Measurements from ENCODE around the gene BMP15. TPM values are rescaled to one million over a fixed set of nuclear protein-coding genes. Genes with fewer than 3 reads are reported as not detected.

The BMP15 gene
- total RNA-seq = not detected

DNA sequence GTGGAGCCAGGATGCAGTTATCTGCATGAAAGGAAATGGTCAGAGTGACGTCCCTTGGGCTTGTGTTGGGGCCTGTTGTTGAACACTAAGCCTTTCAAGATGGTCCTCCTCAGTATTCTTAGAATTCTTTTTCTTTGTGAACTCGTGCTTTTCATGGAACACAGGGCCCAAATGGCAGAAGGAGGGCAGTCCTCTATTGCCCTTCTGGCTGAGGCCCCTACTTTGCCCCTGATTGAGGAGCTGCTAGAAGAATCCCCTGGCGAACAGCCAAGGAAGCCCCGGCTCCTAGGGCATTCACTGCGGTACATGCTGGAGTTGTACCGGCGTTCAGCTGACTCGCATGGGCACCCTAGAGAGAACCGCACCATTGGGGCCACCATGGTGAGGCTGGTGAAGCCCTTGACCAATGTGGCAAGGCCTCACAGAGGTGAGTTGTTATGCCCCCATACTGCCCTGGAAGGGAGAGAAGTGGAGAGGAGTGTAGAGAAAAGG, at the start of gene BMP15:
Gene BMP15 (plus strand): TSS at position 51 of the 492 bp plus-strand sequence. CDS start 49 bp downstream, at position 100.
- Histone ChIP-seq H3K4me3 (ENCODE audit: low read length in 3 of 3) (no peak within 1 kb of the TSS), H3K4me1 (ENCODE audit: control insufficient read depth in 3 of 3, insufficient read depth in 3 of 3, low read length in 3 of 3) (no peaks in the 10 kb centered on the region), H3K36me3 (ENCODE audit: control insufficient read depth in 3 of 3, insufficient read depth in 3 of 3, low read length in 3 of 3) (no peaks in the 10 kb centered on the region), H3K27ac (ENCODE audit: low read depth, low read length) (no peak within 1 kb of the TSS), H3K9me3 (ENCODE audit: control insufficient read depth in 3 of 3, low read length in 3 of 3) (no peaks in the 10 kb centered on the region), H3K9ac (ENCODE audit: low read depth in 1 of 3, low read length in 3 of 3) (no peak within 1 kb of the TSS), H3K27me3 (ENCODE audit: control insufficient read depth in 3 of 3, insufficient read depth in 3 of 3, low read length in 3 of 3) (no peaks in the 10 kb centered on the region)

DNA sequence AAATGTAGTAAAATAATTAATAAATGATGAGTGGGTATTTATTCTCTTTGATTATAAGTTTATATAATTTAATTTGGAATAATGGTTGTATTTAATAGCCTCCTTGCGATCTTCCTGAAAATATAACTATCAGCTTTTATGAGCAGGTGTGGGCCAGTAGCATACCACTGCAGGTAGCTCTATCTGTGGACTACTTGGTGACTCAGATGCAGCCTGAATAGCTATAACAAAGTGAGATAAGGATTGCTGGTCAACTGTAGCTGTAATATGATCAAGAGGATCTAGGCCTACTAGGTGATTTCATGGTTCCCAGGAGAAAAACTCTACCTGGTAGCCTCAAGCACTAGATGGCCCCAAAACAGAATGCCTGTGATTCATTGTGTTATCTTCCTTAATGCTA, 47.1 kb upstream of the BMP15 start:
- no peak overlapping the region for H3K4me3 ChIP-seq (ENCODE audit: low read length in 3 of 3)
- H3K27me3 ChIP-seq (ENCODE audit: control insufficient read depth in 3 of 3, insufficient read depth in 3 of 3, low read length in 3 of 3) = peaks cover 0 to 5% (median 0%) of the 10 kb centered on the region in 3 donors
- no peak overlapping the region for H3K27ac ChIP-seq (ENCODE audit: low read depth, low read length)
- H3K36me3 ChIP-seq (ENCODE audit: control insufficient read depth in 3 of 3, insufficient read depth in 3 of 3, low read length in 3 of 3) = no peaks in the 10 kb centered on the region
- H3K4me1 ChIP-seq (ENCODE audit: control insufficient read depth in 3 of 3, insufficient read depth in 3 of 3, low read length in 3 of 3) = no peaks in the 10 kb centered on the region
- no peak overlapping the region for H3K9ac ChIP-seq (ENCODE audit: low read depth in 1 of 3, low read length in 3 of 3)
- H3K9me3 ChIP-seq (ENCODE audit: control insufficient read depth in 3 of 3, low read length in 3 of 3) = no peaks in the 10 kb centered on the region

DNA sequence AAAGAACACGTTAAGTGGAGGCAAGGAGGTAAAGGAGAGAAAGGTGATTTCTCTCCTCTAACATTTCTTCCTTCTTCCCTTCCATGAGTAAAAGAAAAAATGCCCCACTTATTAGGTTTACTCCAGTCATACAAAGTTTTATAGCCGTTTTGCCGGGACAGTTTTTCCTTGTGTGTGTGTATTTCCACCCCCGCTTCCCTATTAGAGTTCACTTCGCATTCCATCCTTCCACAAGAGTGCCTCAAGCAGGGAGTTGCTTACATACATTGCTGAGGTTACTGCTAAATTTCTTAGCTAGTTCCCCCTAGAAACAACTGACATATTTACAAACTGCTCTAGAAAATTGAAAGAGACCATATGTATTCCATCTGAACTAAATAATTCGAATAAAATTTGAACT, 45.2 kb upstream of the BMP15 start:
- Histone ChIP-seq H3K9me3 (ENCODE audit: control insufficient read depth in 3 of 3, low read length in 3 of 3) (no peaks in the 10 kb centered on the region), H3K27me3 (ENCODE audit: control insufficient read depth in 3 of 3, insufficient read depth in 3 of 3, low read length in 3 of 3) (peaks cover 0 to 5% (median 0%) of the 10 kb centered on the region in 3 donors), H3K27ac (ENCODE audit: low read depth, low read length) (no peak overlapping the region), H3K9ac (ENCODE audit: low read depth in 1 of 3, low read length in 3 of 3) (no peak overlapping the region), H3K36me3 (ENCODE audit: control insufficient read depth in 3 of 3, insufficient read depth in 3 of 3, low read length in 3 of 3) (no peaks in the 10 kb centered on the region), H3K4me3 (ENCODE audit: low read length in 3 of 3) (no peak overlapping the region), H3K4me1 (ENCODE audit: control insufficient read depth in 3 of 3, insufficient read depth in 3 of 3, low read length in 3 of 3) (no peaks in the 10 kb centered on the region)

DNA sequence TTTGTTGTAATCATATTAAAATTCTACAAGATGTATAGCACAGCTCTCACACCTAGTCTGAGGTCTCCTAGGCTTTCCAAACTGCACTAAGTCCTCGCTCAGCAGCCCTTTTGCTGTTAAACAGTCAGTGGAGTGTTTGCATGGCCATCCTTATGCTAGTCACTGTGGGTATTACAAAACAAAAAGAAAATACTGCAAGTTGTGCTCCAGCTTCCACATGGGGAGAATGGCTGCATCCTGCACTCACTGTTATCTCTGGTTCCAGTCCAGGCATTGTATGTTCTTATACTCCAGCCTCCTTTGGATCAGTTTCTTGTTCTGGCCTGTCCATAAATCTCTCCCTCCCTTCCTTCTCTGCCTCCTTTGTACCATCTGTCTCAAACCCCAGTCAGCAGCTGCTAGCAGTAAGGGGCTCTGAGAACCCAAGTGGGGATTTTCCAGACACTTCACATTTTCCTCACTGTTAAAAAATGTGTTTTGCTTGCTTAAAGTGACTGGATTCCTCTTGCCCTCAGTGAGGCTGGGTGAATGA, 38.5 kb upstream of the BMP15 start:
- no peaks in the 10 kb centered on the region for H3K36me3 ChIP-seq (ENCODE audit: control insufficient read depth in 3 of 3, insufficient read depth in 3 of 3, low read length in 3 of 3)
- H3K27ac ChIP-seq (ENCODE audit: low read depth, low read length) = no peak overlapping the region
- no peaks in the 10 kb centered on the region for H3K4me1 ChIP-seq (ENCODE audit: control insufficient read depth in 3 of 3, insufficient read depth in 3 of 3, low read length in 3 of 3)

DNA sequence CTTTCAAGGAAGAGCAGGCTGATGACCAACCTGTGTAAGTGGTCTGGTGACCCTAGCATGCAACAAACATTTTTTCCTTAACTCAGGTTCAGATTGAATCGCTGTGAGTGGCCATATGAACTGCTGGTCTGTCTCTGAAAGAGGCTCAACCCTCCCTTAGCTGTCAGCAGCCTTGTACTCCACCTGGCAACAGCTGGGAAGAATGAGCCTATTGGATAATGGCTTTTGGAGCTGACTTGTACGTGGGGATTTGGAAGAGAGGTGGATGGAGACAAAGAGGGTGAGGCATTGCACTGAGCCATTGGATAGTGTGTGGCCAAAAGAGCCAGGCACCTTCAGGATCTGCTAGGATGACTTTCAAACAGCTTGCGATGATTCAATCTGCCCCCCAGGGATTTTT, 35.7 kb upstream of the BMP15 start:
- H3K27me3 ChIP-seq (ENCODE audit: control insufficient read depth in 3 of 3, insufficient read depth in 3 of 3, low read length in 3 of 3) = peaks cover 0 to 4% (median 0%) of the 10 kb centered on the region in 3 donors
- no peak overlapping the region for H3K9ac ChIP-seq (ENCODE audit: low read depth in 1 of 3, low read length in 3 of 3)
- no peaks in the 10 kb centered on the region for H3K4me1 ChIP-seq (ENCODE audit: control insufficient read depth in 3 of 3, insufficient read depth in 3 of 3, low read length in 3 of 3)
- no peak overlapping the region for H3K4me3 ChIP-seq (ENCODE audit: low read length in 3 of 3)
- H3K27ac ChIP-seq (ENCODE audit: low read depth, low read length) = no peak overlapping the region
- no peaks in the 10 kb centered on the region for H3K9me3 ChIP-seq (ENCODE audit: control insufficient read depth in 3 of 3, low read length in 3 of 3)
- no peaks in the 10 kb centered on the region for H3K36me3 ChIP-seq (ENCODE audit: control insufficient read depth in 3 of 3, insufficient read depth in 3 of 3, low read length in 3 of 3)

More for the DNA sequence above, 38.5 kb upstream of the BMP15 start:
- Histone ChIP-seq H3K4me3 (ENCODE audit: low read length in 3 of 3) (no peak overlapping the region), H3K9ac (ENCODE audit: low read depth in 1 of 3, low read length in 3 of 3) (no peak overlapping the region), H3K9me3 (ENCODE audit: control insufficient read depth in 3 of 3, low read length in 3 of 3) (no peaks in the 10 kb centered on the region), H3K27me3 (ENCODE audit: control insufficient read depth in 3 of 3, insufficient read depth in 3 of 3, low read length in 3 of 3) (peaks cover 0 to 4% (median 0%) of the 10 kb centered on the region in 3 donors)

DNA sequence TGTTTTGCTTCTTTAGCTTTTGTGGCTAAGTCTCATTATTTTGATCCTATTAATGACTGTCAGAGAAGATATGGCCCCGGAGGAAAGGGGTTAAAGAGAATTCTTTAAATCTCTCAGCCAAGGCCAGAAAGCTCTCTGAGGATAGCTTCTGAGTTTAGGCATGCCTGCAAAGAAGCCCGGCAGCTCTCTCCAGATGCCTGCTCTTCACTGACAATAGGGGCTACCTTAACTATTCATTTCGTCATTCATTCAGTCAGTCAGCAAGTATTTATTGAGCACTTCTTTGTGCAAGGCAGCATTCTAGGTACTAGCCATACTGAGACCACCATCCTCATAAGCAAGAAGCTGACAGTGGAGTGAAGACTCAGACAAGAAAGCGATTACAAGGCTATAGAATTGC, 34.0 kb upstream of the BMP15 start:
- no peaks in the 10 kb centered on the region for H3K9me3 ChIP-seq (ENCODE audit: control insufficient read depth in 3 of 3, low read length in 3 of 3)
- no peak overlapping the region for H3K4me3 ChIP-seq (ENCODE audit: low read length in 3 of 3)
- H3K4me1 ChIP-seq (ENCODE audit: control insufficient read depth in 3 of 3, insufficient read depth in 3 of 3, low read length in 3 of 3) = no peaks in the 10 kb centered on the region
- H3K27ac ChIP-seq (ENCODE audit: low read depth, low read length) = no peak overlapping the region
- no peaks in the 10 kb centered on the region for H3K36me3 ChIP-seq (ENCODE audit: control insufficient read depth in 3 of 3, insufficient read depth in 3 of 3, low read length in 3 of 3)
- H3K9ac ChIP-seq (ENCODE audit: low read depth in 1 of 3, low read length in 3 of 3) = no peak overlapping the region
- peaks cover 0 to 4% (median 0%) of the 10 kb centered on the region in 3 donors for H3K27me3 ChIP-seq (ENCODE audit: control insufficient read depth in 3 of 3, insufficient read depth in 3 of 3, low read length in 3 of 3)

DNA sequence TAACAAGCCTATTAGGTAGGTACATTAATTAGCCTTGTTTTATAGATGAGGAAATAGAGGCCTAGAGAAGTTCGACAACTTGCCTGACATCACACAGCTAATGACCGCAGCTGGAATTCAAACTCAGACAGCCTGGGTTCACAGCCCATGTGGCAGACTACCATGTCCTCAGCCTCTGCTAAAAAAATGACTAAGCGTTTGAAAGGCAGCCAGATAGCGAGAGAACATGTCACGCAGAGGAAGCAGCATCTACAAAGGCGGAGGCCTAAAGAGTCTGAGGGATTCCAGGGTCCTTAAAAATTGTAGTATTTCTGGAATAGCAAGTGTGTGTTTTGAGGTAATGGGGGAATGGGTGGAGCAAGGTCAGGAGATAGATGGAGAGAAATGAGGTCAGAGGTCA, 33.2 kb upstream of the BMP15 start:
- Histone ChIP-seq H3K9ac (ENCODE audit: low read depth in 1 of 3, low read length in 3 of 3) (no peak overlapping the region), H3K4me1 (ENCODE audit: control insufficient read depth in 3 of 3, insufficient read depth in 3 of 3, low read length in 3 of 3) (no peaks in the 10 kb centered on the region), H3K4me3 (ENCODE audit: low read length in 3 of 3) (no peak overlapping the region), H3K27me3 (ENCODE audit: control insufficient read depth in 3 of 3, insufficient read depth in 3 of 3, low read length in 3 of 3) (peaks cover 0 to 4% (median 0%) of the 10 kb centered on the region in 3 donors), H3K9me3 (ENCODE audit: control insufficient read depth in 3 of 3, low read length in 3 of 3) (no peaks in the 10 kb centered on the region), H3K27ac (ENCODE audit: low read depth, low read length) (no peak overlapping the region), H3K36me3 (ENCODE audit: control insufficient read depth in 3 of 3, insufficient read depth in 3 of 3, low read length in 3 of 3) (no peaks in the 10 kb centered on the region)

DNA sequence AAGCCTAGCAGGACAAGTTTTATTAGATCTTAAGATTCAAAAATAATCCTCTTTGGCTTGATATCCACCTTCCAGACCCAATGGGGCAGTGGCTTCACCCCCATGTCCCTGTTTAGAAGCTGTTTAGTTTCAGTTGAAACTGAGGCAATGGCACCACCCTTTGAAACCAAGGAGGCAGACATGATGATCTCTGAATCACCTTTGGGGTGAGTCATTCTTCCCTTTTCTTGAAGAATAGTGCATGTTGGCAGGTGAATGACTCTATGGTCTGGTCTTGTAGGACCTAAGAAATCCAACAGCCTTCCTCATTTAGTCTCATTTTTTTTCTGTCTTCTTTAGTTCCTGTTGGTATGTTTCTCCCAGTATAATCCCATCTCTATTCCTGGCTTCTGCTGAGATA, 29.5 kb upstream of the BMP15 start:
- no peaks in the 10 kb centered on the region for H3K4me1 ChIP-seq (ENCODE audit: control insufficient read depth in 3 of 3, insufficient read depth in 3 of 3, low read length in 3 of 3)
- no peaks in the 10 kb centered on the region for H3K9me3 ChIP-seq (ENCODE audit: control insufficient read depth in 3 of 3, low read length in 3 of 3)
- no peaks in the 10 kb centered on the region for H3K27me3 ChIP-seq (ENCODE audit: control insufficient read depth in 3 of 3, insufficient read depth in 3 of 3, low read length in 3 of 3)
- H3K36me3 ChIP-seq (ENCODE audit: control insufficient read depth in 3 of 3, insufficient read depth in 3 of 3, low read length in 3 of 3) = no peaks in the 10 kb centered on the region
- no peak overlapping the region for H3K4me3 ChIP-seq (ENCODE audit: low read length in 3 of 3)
- no peak overlapping the region for H3K9ac ChIP-seq (ENCODE audit: low read depth in 1 of 3, low read length in 3 of 3)
- no peak overlapping the region for H3K27ac ChIP-seq (ENCODE audit: low read depth, low read length)

DNA sequence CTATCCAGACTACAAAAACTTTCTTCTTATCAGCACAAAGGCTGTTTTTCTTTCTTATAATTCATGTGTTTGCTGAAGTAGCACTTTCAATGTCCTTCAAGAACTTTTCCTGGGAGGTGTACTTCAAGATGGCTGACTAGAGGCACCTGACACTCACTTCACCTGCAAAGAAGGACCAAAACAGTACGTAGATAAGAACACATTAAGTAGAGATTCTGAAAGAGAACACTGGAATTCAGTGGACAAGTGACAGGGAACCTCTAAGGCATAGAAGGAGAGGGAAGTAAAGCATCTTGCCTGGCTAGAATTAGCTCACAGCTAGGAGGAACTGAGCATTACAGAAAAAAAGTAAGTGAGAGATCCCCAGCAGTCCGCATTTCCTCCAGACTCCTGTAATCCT, 21.7 kb upstream of the BMP15 start:
- H3K4me1 ChIP-seq (ENCODE audit: control insufficient read depth in 3 of 3, insufficient read depth in 3 of 3, low read length in 3 of 3) = no peaks in the 10 kb centered on the region
- H3K9me3 ChIP-seq (ENCODE audit: control insufficient read depth in 3 of 3, low read length in 3 of 3) = no peaks in the 10 kb centered on the region
- H3K27ac ChIP-seq (ENCODE audit: low read depth, low read length) = no peak overlapping the region
- no peaks in the 10 kb centered on the region for H3K27me3 ChIP-seq (ENCODE audit: control insufficient read depth in 3 of 3, insufficient read depth in 3 of 3, low read length in 3 of 3)
- no peaks in the 10 kb centered on the region for H3K36me3 ChIP-seq (ENCODE audit: control insufficient read depth in 3 of 3, insufficient read depth in 3 of 3, low read length in 3 of 3)
- no peak overlapping the region for H3K9ac ChIP-seq (ENCODE audit: low read depth in 1 of 3, low read length in 3 of 3)
- H3K4me3 ChIP-seq (ENCODE audit: low read length in 3 of 3) = no peak overlapping the region

DNA sequence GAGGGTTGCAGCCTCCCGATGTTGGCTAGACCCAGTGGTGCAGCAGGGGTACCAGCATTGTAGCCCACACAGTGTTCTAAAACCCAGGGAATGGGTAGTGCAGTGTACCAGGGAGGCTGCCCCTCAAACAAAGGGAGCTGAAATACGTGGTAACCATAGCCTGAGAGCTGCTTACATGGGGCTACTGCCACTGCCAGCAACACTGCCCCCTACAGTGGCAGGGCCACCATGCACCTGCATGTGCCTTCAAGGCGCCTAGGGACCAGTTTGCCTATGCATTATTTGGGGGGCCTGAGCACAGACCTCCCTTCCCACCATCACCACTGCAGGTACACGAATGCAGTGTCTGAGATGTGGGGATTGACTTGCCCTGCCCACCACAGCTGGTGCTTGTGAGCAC, 21.0 kb upstream of the BMP15 start:
- Histone ChIP-seq H3K4me3 (ENCODE audit: low read length in 3 of 3) (no peak overlapping the region), H3K36me3 (ENCODE audit: control insufficient read depth in 3 of 3, insufficient read depth in 3 of 3, low read length in 3 of 3) (no peaks in the 10 kb centered on the region), H3K27me3 (ENCODE audit: control insufficient read depth in 3 of 3, insufficient read depth in 3 of 3, low read length in 3 of 3) (no peaks in the 10 kb centered on the region), H3K9ac (ENCODE audit: low read depth in 1 of 3, low read length in 3 of 3) (no peak overlapping the region), H3K9me3 (ENCODE audit: control insufficient read depth in 3 of 3, low read length in 3 of 3) (no peaks in the 10 kb centered on the region), H3K4me1 (ENCODE audit: control insufficient read depth in 3 of 3, insufficient read depth in 3 of 3, low read length in 3 of 3) (no peaks in the 10 kb centered on the region), H3K27ac (ENCODE audit: low read depth, low read length) (no peak overlapping the region)
